HEK293T (cell line): ENCODE measurements around the gene TAOK3.

Source experiments
- CTCF ChIA-PET: fragments of 350-600 bp; formaldehyde crosslinking; extraction: SDS; loops from one replicate; lab custom pipeline; 2021; ENCODE audit warnings: antibody characterized with exemption, inconsistent platforms; lab: Yijun Ruan, JAX
- POLR2A ChIA-PET: fragments of 350-600 bp; formaldehyde crosslinking; extraction: SDS; loops from one replicate; lab custom pipeline; 2020; ENCODE audit warnings: antibody characterized with exemption, inconsistent platforms; lab: Yijun Ruan, JAX
- DNase-seq: peaks from one replicate; pipeline ENCODE4 v3.0.0; 2012; ENCODE audit warnings: mixed read lengths; ENCODE audit errors: extremely low spot score
- ARNT ChIP-seq: fragments of 450-650 bp; IDR thresholded peaks from 2 replicates; pipeline ENCODE4 v1.6.1; 2017; ENCODE audit warnings: mild to moderate bottlenecking
- BHLHE40 ChIP-seq: fragments of 450-650 bp; IDR thresholded peaks from 2 replicates; pipeline ENCODE4 v1.6.1; 2016; ENCODE audit warnings: mild to moderate bottlenecking, moderate library complexity, borderline replicate concordance
- CTBP1 ChIP-seq: fragments of 450-650 bp; IDR thresholded peaks from 2 replicates; pipeline ENCODE4 v1.6.1; 2016; ENCODE audit warnings: borderline replicate concordance
- ELF4 ChIP-seq: fragments of 450-650 bp; IDR thresholded peaks from 2 replicates; pipeline ENCODE4 v1.6.1; 2017; ENCODE audit warnings: antibody characterized with exemption
- FOXA1 ChIP-seq: fragments of 450-650 bp; IDR thresholded peaks from 2 replicates; pipeline ENCODE4 v1.6.1; 2016; ENCODE audit warnings: mild to moderate bottlenecking
- FOXK2 ChIP-seq: fragments of 450-650 bp; IDR thresholded peaks from 2 replicates; pipeline ENCODE4 v1.6.1; 2016; ENCODE audit warnings: mild to moderate bottlenecking
- FOXM1 ChIP-seq: fragments of 450-650 bp; IDR thresholded peaks from 2 replicates; pipeline ENCODE4 v1.6.1; 2017; ENCODE audit warnings: mild to moderate bottlenecking, borderline replicate concordance
- HDGF ChIP-seq: fragments of 450-650 bp; IDR thresholded peaks from 2 replicates; pipeline ENCODE4 v1.6.1; 2017; ENCODE audit warnings: antibody characterized with exemption, borderline replicate concordance
- L3MBTL2 ChIP-seq: fragments of 450-650 bp; conservative IDR thresholded peaks from 2 replicates; pipeline ENCODE4 v1.6.1; 2016; ENCODE audit warnings: mild to moderate bottlenecking
- LEF1 ChIP-seq: fragments of 450-650 bp; IDR thresholded peaks from 2 replicates; pipeline ENCODE4 v1.6.1; 2017; ENCODE audit warnings: mild to moderate bottlenecking, borderline replicate concordance
- NFRKB ChIP-seq: fragments of 450-650 bp; IDR thresholded peaks from 2 replicates; pipeline ENCODE4 v1.6.1; 2016; ENCODE audit warnings: mild to moderate bottlenecking, moderate library complexity
- PKNOX1 ChIP-seq: fragments of 450-650 bp; IDR thresholded peaks from 2 replicates; pipeline ENCODE4 v1.6.1; 2016
- SP1 ChIP-seq: fragments of 450-650 bp; IDR thresholded peaks from 2 replicates; pipeline ENCODE4 v1.6.1; 2017
- SUZ12 ChIP-seq: fragments of 450-650 bp; IDR thresholded peaks from 2 replicates; pipeline ENCODE4 v1.6.1; 2016; ENCODE audit warnings: mild to moderate bottlenecking
- TARDBP ChIP-seq: fragments of 450-650 bp; IDR thresholded peaks from 2 replicates; pipeline ENCODE4 v1.6.1; 2016
- ZNF384 ChIP-seq: fragments of 450-650 bp; IDR thresholded peaks from 2 replicates; pipeline ENCODE4 v1.6.1; 2016

TAOK3 gene

GRCh38 chr12:118175823-118176447 is 196.8 kb downstream of the TAOK3 start:
- POLR2A ChIA-PET, result no interaction called here
- TF ChIP-seq ARNT (no peak), ZNF384 (no peak), FOXK2 (no peak), L3MBTL2 (no peak), CTBP1 (no peak), FOXA1 (no peak), BHLHE40 (no peak), SUZ12 (no peak)
- no peak for DNase-seq
- CTCF ChIA-PET, result interaction anchor here (1.0 kb wide), 1 partner anchor 202 kb away, joined by 3 read pairs; no protein-coding TSS in a partner anchor

GRCh38 chr12:118166946-118167345 is 205.8 kb downstream of the TAOK3 start:
- no peak for DNase-seq
- ChIA-PET POLR2A (no interaction called here), CTCF (no interaction called here)
- TF ChIP-seq NFRKB (no peak), HDGF (no peak), BHLHE40 (no peak), ELF4 (no peak), FOXM1 (no peak), FOXA1 (no peak), TARDBP (no peak), SP1 (no peak), L3MBTL2 (no peak), LEF1 (no peak), FOXK2 (no peak), ARNT (no peak), ZNF384 (no peak), PKNOX1 (no peak)

DNA sequence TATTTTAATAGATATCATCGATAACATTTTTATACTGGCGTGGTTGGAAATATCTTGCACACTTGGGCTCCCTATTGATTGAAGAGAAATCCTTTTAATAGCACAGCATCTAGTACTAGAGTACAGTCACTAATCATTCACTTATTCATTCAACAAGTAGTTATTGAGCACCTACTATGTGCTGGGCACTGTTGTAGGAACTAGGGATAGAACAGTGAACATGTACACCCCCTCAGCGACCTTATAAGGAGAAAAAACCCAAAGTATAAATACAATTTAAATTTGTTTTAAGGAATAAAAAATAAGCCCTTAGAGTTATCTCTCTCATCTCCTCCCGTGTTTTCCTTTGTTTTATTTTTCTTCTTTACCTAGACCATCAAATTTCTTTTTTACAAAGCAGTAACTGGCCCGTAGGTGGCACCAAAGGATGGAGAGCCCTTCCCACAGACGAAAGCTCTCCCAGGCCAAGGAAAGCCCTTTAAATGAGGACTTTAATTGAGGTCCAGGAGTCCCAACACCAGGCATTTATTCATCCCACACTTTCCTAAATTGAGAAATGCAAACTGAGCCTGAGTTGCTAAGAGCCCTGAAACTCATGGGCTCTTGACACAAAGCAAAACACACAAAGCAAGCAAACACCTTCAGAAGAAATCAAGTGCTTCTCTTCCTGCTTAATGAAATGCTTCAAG is 207.8 kb downstream of the TAOK3 start:
- POLR2A ChIA-PET, result no interaction called here
- TF ChIP-seq TARDBP (no peak), ELF4 (no peak), ARNT (no peak), FOXA1 (no peak), SP1 (no peak), SUZ12 (no peak), FOXK2 (no peak)
- CTCF ChIA-PET, result interaction anchor here (0.9 to 1.3 kb wide), 3 partner anchors 10 to 212 kb away, joined by 4 to 9 read pairs (median 4); partner anchors contain the start of gene SUDS3
- DNase-seq, result peak; percentile 50

GRCh38 chr12:118160536-118160935 is 212.2 kb downstream of the TAOK3 start:
- CTCF ChIA-PET, result no interaction called here
- no peak for DNase-seq
- POLR2A ChIA-PET, result no interaction called here
- TF ChIP-seq ZNF384 (no peak), SP1 (no peak), BHLHE40 (no peak), FOXM1 (no peak), LEF1 (no peak)

GRCh38 chr12:118151755-118152154 is 221.0 kb downstream of the TAOK3 start:
- CTCF ChIA-PET, result no interaction called here
- no peak for DNase-seq
- POLR2A ChIA-PET, result no interaction called here
- TF ChIP-seq ZNF384, result no peak
- no peak for TF ChIP-seq SUZ12
- TF ChIP-seq LEF1, result no peak
- no peak for TF ChIP-seq L3MBTL2

GRCh38 chr12:118150625-118151024 is 222.1 kb downstream of the TAOK3 start:
- ChIA-PET POLR2A (no interaction called here), CTCF (no interaction called here)
- no peak for DNase-seq
- TF ChIP-seq LEF1 (no peak), PKNOX1 (no peak), CTBP1 (no peak), ARNT (no peak), TARDBP (no peak), HDGF (no peak)

GRCh38 chr12:118148287-118148686 is 224.4 kb downstream of the TAOK3 start:
- CTCF ChIA-PET, result no interaction called here
- POLR2A ChIA-PET, result no interaction called here
- DNase-seq, result no peak
- TF ChIP-seq FOXA1 (no peak), SP1 (no peak), NFRKB (no peak), ELF4 (no peak), HDGF (no peak), FOXK2 (no peak), ZNF384 (no peak), FOXM1 (no peak), PKNOX1 (no peak), SUZ12 (no peak), TARDBP (no peak), L3MBTL2 (no peak), CTBP1 (no peak), ARNT (no peak), BHLHE40 (no peak), LEF1 (no peak)
